Measurements from ENCODE around the gene ARHGEF33.

DNA sequence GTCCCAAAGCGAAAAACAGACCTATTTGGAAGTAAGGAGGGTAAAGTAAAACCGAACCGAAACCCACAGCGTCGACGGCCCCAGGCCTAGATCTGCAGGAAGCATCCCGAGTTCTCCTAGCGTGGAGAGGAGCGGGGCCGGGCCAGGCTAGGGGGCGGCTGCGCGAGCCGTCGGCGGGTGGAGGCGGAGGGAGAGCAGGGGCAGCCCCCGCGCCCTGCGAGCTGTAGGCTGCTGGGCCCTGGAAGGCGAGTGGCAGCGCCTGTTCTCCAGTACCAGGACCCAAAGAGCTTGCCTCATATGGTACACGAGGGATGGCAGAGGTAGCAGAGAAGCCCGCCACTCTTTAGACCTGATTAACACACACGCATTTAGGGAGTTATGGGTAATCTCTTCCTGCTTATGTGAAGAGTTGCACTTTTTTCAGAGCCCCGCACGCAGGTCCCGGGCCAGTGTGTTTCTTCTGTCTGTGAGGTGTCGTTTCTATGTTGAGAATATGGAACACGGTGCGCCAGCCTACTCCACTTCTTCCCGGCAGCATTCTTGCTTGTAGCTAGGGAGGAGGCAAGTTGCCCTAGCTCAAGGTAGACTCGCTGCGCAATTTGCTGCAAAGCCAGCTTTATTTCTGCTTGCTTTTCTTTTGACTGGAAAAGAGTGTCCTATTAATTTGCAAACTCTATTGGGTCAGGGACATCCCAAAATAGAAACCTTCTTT, 71.1 kb downstream of the ARHGEF33 start:
- TF ChIP-seq CTCF (IDR thresholded peaks at IDR 0.05) (no peak), ZFX (IDR thresholded peaks at IDR 0.05; ENCODE audit: borderline replicate concordance) (no peak)

All from 22Rv1 (cell line).